ENCODE results near the gene PAPOLA.

DNA sequence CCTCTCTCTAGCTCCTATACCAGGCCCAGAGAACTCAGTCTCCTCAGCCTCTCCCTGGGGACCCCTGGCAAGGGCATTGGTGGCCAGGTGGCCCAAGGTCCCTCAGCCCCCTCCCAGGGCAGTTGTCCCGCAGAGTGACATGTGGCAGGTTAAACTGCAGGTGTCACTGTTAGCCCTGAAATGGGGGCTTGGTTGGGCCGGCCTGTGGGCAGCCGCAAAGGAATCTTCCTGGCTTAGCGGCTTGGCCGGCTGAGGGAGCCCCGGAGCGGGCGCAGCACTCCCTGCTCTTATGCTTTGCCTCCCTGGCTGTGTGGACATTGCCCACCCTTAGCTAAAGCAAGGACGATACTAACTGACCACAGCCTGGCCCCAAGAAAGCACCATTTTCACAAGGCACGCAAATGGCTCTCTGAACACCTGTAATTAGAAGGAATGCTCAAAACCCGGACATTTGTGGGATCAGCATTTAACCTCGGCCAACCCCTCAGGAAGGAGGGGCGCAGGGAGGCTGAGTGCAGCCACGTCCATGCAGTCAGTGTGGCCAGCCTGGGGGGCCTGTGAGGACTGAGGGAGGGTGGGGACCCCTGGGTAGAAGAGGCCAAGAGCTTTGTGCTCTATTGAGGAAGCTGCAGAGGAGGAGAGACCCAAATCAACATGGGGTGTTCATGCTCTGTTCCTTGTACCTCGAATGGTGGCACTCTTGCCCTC lies 82.2 kb downstream of the PAPOLA start:
- TF ChIP-seq, protein P1, sequence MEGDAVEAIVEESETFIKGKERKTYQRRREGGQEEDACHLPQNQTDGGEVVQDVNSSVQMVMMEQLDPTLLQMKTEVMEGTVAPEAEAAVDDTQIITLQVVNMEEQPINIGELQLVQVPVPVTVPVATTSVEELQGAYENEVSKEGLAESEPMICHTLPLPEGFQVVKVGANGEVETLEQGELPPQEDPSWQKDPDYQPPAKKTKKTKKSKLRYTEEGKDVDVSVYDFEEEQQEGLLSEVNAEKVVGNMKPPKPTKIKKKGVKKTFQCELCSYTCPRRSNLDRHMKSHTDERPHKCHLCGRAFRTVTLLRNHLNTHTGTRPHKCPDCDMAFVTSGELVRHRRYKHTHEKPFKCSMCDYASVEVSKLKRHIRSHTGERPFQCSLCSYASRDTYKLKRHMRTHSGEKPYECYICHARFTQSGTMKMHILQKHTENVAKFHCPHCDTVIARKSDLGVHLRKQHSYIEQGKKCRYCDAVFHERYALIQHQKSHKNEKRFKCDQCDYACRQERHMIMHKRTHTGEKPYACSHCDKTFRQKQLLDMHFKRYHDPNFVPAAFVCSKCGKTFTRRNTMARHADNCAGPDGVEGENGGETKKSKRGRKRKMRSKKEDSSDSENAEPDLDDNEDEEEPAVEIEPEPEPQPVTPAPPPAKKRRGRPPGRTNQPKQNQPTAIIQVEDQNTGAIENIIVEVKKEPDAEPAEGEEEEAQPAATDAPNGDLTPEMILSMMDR (IDR thresholded peaks at IDR 0.05) = no peak
- no peak for TF ChIP-seq EZH2 (IDR thresholded peaks at IDR 0.05; ENCODE audit: borderline replicate concordance, insufficient read depth, low read depth, low read length, poor library complexity, severe bottlenecking)
